ENCODE data around the gene PRMT7.
"Not testable (repeated sequence)": the region's sequence is repeated elsewhere in the genome, so short reads cannot be mapped to it uniquely, and the experiment has no call there.

The PRMT7 gene

GRCh38 chr16:68283801-68284598 is 26.8 kb upstream of the PRMT7 start:
- no peak for DNase-seq

GRCh38 chr16:68284847-68285246 is 26.0 kb upstream of the PRMT7 start:
- no peak for DNase-seq

GRCh38 chr16:68285683-68286082 is 25.1 kb upstream of the PRMT7 start:
- DNase-seq = no peak

DNA sequence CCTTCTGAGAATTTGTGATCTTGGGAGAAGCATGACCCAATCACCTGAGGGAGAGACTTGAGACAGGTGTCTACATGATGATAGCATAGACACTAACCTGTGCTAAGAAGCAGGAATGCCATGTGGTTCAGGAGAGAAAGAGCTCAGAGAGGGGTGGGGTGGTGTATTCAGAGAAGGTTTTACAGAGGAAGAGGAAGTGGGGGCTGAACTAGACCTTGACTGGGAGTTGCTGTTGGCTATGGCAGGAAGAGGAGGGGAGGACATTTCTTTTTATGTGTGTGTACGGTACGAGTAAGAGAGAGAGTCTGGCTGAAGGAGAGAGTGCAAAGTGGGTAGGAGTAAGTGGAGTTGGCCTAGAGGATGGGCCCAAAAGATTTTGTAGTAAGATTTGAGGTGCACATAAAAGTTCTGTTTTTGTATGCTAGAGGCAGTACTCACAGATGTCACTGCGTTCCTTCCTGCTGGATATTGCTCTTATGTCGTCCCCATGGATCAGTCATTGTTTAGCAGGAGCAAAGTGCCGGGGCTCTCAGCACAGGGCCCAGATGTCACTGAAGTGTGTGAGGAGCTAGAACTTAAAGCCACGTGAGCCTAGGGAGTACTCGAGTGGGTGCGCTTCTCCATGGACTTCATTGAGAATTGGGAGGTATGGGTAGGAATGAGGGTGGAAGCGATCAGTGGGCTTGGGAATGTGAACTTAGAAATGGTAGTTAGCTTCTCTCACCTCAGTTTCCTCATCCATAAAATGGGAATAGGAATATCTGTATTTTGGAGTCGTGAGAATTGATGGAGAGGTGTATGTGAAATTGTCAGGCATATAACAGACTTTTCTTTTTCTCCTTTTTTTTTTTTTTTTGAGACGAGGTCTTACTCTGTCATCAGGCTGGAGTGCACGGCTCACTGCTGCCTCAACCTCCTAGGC is 24.4 kb upstream of the PRMT7 start:
- no peak for DNase-seq

- DNase-seq = no peak
Measured at GRCh38 chr16:68287276-68288251, 23.3 kb upstream of the PRMT7 start.

DNA sequence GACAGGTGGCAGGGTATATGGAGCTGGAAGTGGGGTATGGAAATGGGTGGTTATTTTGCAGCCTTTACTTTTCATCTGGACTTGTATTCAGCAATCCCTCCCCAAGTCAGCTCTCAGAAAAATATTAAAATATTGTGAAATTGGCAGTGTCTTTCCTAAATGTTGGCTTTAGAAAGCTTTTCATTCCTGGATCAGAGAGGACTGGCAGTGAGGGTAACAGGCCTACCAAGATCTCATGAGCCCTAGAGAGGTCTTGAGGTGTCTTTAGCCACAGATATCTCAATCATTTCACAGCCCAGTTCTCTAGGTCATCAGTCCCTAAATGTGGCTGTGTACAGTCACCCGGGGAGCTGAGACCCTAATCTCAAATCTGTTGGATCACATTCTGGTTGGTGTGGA is 22.6 kb upstream of the PRMT7 start:
- DNase-seq = no peak

DNA sequence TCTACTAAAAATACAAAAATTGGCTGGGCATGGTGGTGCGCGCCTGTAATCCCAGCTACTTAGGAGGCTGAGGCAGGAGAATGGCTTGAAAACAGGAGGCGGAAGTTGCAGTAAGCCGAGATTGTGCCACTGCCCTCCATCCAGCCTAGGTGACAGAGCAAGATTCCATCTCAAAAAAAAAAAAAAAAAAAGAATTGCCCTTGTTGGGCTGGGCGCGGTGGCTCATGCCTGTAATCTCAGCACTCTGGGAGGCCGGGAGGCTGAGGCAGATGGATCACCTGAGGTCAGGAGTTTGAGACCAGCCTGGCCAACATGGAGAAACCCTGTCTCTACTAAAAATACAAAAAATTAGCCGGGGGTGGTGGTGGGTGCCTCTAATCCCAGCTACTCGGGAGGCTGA is 22.0 kb upstream of the PRMT7 start:
- DNase-seq = not testable (repeated sequence)

DNA sequence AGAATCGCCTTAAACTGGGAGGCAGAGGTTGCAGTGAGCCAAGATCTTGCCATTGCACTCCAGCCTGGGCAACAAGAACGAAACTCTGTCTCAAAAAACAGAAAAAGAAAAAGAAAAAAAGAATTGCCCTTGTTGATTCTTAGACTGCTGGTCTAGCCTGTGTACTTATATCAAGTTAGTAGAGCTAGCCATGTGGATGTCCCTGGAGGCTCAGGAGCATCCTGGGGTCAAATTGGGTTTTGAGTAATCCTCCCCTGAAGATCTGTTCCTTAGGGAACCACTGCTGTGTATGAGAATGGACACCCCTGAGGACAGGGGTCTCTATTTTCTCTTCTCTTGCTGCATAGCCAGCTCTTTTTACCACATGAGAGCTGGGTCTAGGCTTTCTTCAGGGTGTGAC is 21.6 kb upstream of the PRMT7 start:
- DNase-seq = no peak

DNA sequence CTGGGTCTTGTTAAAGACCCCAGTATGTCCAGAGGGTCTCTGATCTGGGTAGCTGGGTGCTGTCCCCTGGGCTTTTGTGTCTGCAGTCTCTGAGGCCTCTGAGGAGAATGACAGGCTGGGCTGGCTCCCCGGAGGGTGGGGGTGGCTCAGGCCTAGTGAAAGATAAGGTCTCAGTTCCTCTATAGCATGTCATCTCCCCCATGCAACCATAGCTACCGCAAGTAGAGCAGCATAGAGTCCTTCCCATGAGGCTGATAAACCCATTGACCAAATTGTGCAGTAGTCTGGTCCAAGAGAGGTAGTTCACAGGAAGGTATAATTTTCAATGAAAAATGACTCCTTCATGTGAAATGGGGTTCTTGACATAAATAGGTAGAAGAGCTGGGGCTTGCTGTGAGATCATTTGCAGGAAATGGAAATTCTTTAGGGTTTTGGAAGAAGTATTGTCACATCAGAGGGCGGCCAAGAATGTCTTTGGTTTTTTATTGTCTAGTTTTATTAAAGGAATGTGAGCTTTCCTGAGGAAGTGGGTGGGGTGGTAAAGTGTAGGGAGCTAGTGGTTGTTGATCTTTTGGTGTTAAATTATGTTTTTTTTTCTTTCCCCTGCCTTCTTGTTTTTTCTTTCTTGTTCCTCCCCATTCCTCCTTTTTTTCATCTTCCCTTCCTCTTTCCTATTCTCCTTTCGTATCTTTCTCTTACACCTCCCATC is 21.0 kb upstream of the PRMT7 start:
- DNase-seq = no peak

DNA sequence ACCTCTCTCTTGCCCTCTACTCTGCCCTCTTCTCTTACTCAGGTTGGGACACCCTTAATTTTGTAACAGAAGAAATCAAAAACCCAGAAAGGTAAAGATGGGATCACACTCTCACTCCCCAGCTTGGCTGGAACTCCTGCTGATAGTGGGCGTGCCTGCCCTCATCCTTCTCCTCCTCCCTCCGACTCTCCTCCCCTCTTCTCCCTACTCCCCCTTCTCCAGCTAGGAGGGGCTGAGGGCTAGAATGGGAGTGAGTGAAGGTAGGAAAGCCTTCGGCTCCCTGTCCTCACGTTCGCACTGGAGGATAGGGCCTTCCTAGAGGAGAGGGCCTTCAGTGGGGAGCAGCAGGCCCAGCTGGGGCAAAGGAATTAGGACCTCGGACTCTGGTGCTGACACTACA is 20.4 kb upstream of the PRMT7 start:
- no peak for DNase-seq

- DNase-seq = no peak
Measured at GRCh38 chr16:68291227-68291626, 19.6 kb upstream of the PRMT7 start.

- DNase-seq = no peak
Measured at GRCh38 chr16:68292425-68292824, 18.4 kb upstream of the PRMT7 start.

DNA sequence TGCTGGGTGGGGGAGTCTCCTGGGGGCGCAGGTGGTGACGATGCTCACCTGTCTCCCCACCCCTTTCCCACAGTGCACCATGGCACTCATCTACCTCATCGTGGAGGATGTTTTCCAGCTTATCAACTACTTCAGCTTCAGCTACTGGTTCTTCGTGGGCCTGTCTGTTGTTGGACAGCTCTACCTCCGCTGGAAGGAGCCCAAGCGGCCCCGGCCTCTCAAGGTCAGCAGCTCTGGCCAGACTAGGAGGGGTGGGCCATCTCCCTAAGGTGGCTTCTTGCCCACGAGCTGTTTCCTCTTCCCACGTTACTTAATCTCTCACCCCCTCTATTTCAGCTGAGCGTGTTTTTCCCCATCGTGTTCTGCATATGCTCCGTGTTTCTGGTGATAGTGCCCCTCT is 14.5 kb upstream of the PRMT7 start:
- DNase-seq = no peak

DNA sequence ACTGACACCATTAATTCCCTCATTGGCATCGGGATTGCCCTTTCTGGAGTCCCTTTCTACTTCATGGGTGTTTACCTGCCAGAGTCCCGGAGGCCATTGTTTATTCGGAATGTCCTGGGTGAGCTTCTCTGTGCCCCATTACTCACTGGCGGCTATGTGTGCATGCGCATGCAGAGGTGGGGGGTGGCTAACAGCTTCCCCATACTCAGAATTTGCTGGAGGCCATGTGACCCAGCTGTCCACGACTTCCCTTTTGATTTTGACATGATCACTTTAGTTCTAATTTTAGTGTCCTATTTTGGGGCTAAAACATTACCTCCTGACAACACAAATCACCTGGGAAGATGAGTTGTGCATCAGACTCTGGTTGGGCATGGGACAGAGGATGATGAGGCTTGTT is 14.1 kb upstream of the PRMT7 start:
- no peak for DNase-seq

DNA sequence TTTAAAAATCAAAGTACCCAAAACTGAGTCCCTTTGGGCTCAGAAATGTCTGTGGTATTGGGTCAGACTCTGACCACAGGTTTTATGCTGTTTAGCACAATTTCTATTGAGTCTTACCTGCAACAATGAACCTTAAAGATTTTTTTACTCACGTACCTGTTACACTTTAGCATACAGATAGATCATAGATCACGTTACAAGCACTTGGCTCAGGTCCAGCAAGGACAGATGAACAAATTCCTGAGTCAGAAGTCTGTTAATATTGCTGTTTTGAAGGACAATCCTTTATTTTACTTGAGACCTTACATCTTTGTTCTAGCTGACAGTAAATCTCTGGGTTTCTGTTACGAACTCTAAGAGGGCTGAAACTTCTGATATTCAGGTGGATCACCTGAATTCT is 12.9 kb upstream of the PRMT7 start:
- no peak for DNase-seq

GRCh38 chr16:68298312-68298711 is 12.5 kb upstream of the PRMT7 start:
- no peak for DNase-seq

DNA sequence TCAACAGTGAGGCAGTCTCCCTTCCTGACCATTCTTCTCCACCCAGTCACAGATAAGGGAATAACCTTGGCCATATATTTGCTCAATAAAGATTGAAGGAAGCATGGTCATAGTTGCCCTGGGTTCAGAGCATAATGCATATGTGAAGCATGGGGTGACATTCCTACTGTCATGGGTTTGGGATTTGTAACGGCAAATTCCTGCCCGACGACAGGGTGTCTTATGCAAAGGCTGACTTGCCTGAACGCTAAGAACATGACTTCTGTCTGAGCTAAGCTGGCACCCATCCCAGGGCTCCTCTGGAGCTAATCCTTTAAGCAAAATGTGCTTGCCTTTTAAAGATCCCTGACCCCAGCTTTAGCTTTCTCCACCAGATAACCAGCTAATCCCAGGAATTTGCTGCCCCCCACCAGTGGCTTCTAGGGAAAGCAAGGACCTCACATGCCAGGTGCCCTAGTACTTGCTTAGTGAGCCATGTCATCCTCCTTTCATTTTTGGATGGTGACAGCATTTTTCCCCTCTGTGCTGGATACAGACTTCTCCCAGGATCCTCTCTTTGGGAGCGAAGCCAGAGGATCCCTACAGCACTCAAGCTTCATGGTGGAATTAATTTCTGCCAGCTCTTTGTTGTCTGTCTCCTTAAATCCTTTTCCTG is 11.8 kb upstream of the PRMT7 start:
- no peak for DNase-seq

GRCh38 chr16:68299571-68300453 is 11.0 kb upstream of the PRMT7 start:
- DNase-seq = no peak

DNA sequence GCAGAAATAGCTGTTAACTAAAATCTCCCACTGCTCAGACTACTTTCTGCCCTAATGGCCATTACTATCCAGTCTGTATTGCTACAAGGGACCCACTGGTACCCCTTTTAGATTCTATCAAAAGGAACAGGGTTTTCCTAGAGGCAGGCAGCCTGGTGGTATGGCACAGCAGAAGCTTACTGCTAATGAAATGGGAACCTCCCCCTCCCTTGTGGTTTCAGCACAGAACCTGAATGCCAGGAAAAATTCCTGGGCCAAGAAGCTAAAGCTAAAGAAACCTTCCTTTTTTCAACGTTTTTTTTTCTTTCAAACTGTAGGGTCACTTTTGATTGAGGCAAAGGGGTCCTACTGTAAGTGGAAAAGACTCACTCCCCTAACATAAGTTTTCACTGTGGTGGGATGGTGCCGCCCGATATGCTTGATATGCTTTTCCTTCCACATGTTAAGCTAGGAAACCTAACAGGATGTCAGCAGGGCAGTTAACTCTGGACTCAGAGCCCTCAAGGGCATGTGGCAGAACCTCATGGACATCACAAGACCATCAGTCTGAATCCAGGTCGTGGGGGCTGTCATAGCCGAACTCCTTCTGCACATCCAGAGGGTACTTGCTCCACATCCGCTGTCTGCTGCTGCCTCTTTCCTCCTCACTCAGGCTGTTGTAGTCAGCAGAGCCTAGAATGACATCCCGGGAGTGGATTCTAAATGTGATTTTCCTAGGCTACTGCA is 9.9 kb upstream of the PRMT7 start:
- DNase-seq = no peak

DNA sequence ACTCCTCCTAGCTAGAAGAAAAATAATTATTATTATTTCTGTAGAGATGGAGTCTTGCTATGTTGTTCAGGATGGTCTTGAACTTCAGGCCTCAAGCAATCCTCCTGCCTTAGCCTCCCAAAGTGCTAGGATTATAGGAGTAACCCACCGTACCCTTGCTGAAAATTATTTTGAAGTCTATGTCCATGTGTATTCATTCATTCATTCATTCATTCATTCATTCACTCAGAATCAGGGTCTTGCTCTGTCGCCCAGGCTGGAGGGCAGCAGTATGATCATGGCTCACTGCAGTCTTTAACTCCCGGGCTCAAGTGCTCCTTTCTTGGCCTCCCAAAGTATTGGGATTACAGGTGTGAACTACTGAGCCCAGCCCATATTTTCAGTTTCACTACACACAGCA is 4.2 kb upstream of the PRMT7 start:
- no peak for DNase-seq

Data from activated gamma-delta T cell (primary cell).